HCT116 (cell line): Measurements from ENCODE around the gene TRIP13. TPM values are rescaled to one million over a fixed set of nuclear protein-coding genes. Genes with fewer than 3 reads are reported as not detected.

Experiments
- ATAC-seq: fragments of 200-7000 bp; cut with Tn5 transposase; 2 replicates; pipeline ENCODE4 v1.9.1; 2020; ENCODE audit warnings: mild to moderate bottlenecking, moderate library complexity
- BruUV-seq: library from RNA; stranded (reverse); fragments of 400-500 nt; replicated peaks from 2 replicates; lab custom pipeline; 2021; lab: Mats Ljungman, UMichigan
- CTCF ChIA-PET: fragments of 300-600 bp; sonication (Branson Sonifier 250); formaldehyde crosslinking; loops from one replicate; lab custom pipeline; 2021; ENCODE audit warnings: antibody characterized with exemption; lab: Charles Lee
- POLR2A ChIA-PET: fragments of 300-600, 350-600 bp; sonication (Branson Sonifier 250); formaldehyde crosslinking; loops from one replicate; lab custom pipeline; 2021; ENCODE audit warnings: antibody characterized with exemption; lab: Charles Lee
- RAD21 ChIA-PET, 2 experiments: fragments of 300-600 bp; sonication (Branson Sonifier 250); formaldehyde crosslinking; loops; one replicate each; lab custom pipeline; 2023; ENCODE audit warnings: low total read pairs in 2 of 2; ENCODE audit not compliant: uncharacterized antibody in 2 of 2, unreplicated experiment in 2 of 2, low non-redundant PET in 1 of 2; lab: Charles Lee
- DNase-seq: peaks from one replicate; pipeline ENCODE4 v3.0.0-alpha.2; 2010; ENCODE audit warnings: low read depth, low spot score
- H2AFZ ChIP-seq: fragments of 200-600 bp; shearing (Covaris generic), sonication (generic); 2 replicates; pipeline ENCODE4 v1.6.1; 2017; ENCODE audit warnings: low read depth, mixed run types, mixed read lengths, antibody characterized with exemption, low read length; ENCODE audit not compliant: poor library complexity, severe bottlenecking
- H3K27ac ChIP-seq: 2 replicates; pipeline ENCODE4 v1.5.1; 2012; ENCODE audit warnings: low read depth, low read length
- H3K27me3 ChIP-seq: fragments of 200-600 bp; sonication (generic); 2 replicates; pipeline ENCODE4 v1.6.1; 2016; ENCODE audit warnings: mixed run types, low read length, mixed read lengths; ENCODE audit not compliant: insufficient read depth
- H3K36me3 ChIP-seq, 2 experiments: fragments of 200-500 bp in 1 of 2; fragments of 200-600 bp in 1 of 2; sonication (Bioruptor generic) in 1 of 2; sonication (generic) in 1 of 2; 2 replicates each; pipeline versions ENCODE4 v1.5.1 to v1.6.1; 2014 to 2016; ENCODE audit warnings: low read length in 2 of 2, inconsistent platforms in 1 of 2, mixed read lengths in 1 of 2, mixed run types in 1 of 2; ENCODE audit not compliant: insufficient read depth in 2 of 2, control insufficient read depth in 1 of 2
- H3K4me1 ChIP-seq, 2 experiments: fragments of 200-600 bp in 1 of 2; sonication (generic) in 1 of 2; 2 replicates each; pipeline versions ENCODE4 v1.5.1 to v1.6.1; 2012 to 2017; ENCODE audit warnings: low read length in 2 of 2, inconsistent platforms in 1 of 2, mild to moderate bottlenecking in 1 of 2, mixed read lengths in 1 of 2, mixed run types in 1 of 2, moderate library complexity in 1 of 2; ENCODE audit not compliant: insufficient read depth in 2 of 2, control insufficient read depth in 1 of 2
- H3K4me2 ChIP-seq: fragments of 200-600 bp; sonication (generic); 2 replicates; pipeline ENCODE4 v1.6.1; 2017; ENCODE audit warnings: mixed run types, low read length, mixed read lengths
- H3K4me3 ChIP-seq, 2 experiments: fragments of 200-600 bp in 1 of 2; sonication (generic) in 1 of 2; replicated peaks in 1 of 2; 2 replicates each; pipeline ENCODE4 v1.5.1; 2011 to 2016; ENCODE audit warnings: low read length in 2 of 2, control low read depth in 1 of 2, low read depth in 1 of 2, mild to moderate bottlenecking in 1 of 2, mixed read lengths in 1 of 2, mixed run types in 1 of 2
- H3K79me2 ChIP-seq: fragments of 200-600 bp; sonication (generic); 2 replicates; pipeline ENCODE4 v1.6.1; 2017; ENCODE audit warnings: mild to moderate bottlenecking, mixed run types, low read length, moderate library complexity, mixed read lengths; ENCODE audit not compliant: insufficient read depth
- H3K9ac ChIP-seq: fragments of 200-600 bp; sonication (generic); 2 replicates; pipeline ENCODE4 v1.6.1; 2016; ENCODE audit warnings: low read length, mixed read lengths
- H3K9me2 ChIP-seq: fragments of 200-600 bp; sonication (generic), shearing (Covaris generic); 2 replicates; pipeline ENCODE4 v1.6.1; 2017; ENCODE audit warnings: mixed run types, mild to moderate bottlenecking, moderate library complexity; ENCODE audit not compliant: insufficient read depth
- H3K9me3 ChIP-seq, 2 experiments: fragments of 200-500 bp in 1 of 2; fragments of 200-600 bp in 1 of 2; sonication (Bioruptor generic) in 1 of 2; sonication (generic) in 1 of 2; 2 replicates each; pipeline ENCODE4 v1.6.1; 2014 to 2017; ENCODE audit warnings: low read length in 2 of 2, mixed read lengths in 2 of 2, inconsistent platforms in 1 of 2, low read depth in 1 of 2, mild to moderate bottlenecking in 1 of 2, mixed run types in 1 of 2, moderate library complexity in 1 of 2; ENCODE audit not compliant: control insufficient read depth in 1 of 2, insufficient read depth in 1 of 2
- H4K20me1 ChIP-seq: fragments of 200-600 bp; sonication (generic), shearing (Covaris generic); 2 replicates; pipeline ENCODE4 v1.6.1; 2017; ENCODE audit warnings: mixed run types, mild to moderate bottlenecking, moderate library complexity; ENCODE audit not compliant: insufficient read depth
- CBX3 ChIP-seq: IDR thresholded peaks from 2 replicates; pipeline ENCODE4 v1.6.1; 2012; ENCODE audit warnings: low read depth
- CEBPB ChIP-seq: IDR thresholded peaks from 2 replicates; pipeline ENCODE4 v1.6.1; 2012; ENCODE audit warnings: low read depth
- CTCF ChIP-seq, 3 experiments: fragments of 200-600 bp in 1 of 3; sonication (generic) in 1 of 3; IDR thresholded peaks in 2 of 3; conservative IDR thresholded peaks in 1 of 3; 2 replicates each; pipeline ENCODE4 v1.5.1; 2012 to 2017; ENCODE audit warnings: low read depth in 2 of 3, low read length in 2 of 3, antibody characterized with exemption in 1 of 3, borderline replicate concordance in 1 of 3, control low read depth in 1 of 3, mild to moderate bottlenecking in 1 of 3, mixed read lengths in 1 of 3, mixed run types in 1 of 3, moderate library complexity in 1 of 3; ENCODE audit not compliant: insufficient read depth in 1 of 3
- FOSL1 ChIP-seq: IDR thresholded peaks from 2 replicates; pipeline ENCODE4 v1.6.1; 2012; ENCODE audit warnings: low read depth
- JUND ChIP-seq: IDR thresholded peaks from 2 replicates; pipeline ENCODE4 v1.6.1; 2012
- POLR2AphosphoS5 ChIP-seq: IDR thresholded peaks from 2 replicates; pipeline ENCODE4 v1.6.1; 2011; ENCODE audit warnings: mild to moderate bottlenecking, low read depth, low read length, moderate library complexity
- REST ChIP-seq: IDR thresholded peaks from 2 replicates; pipeline ENCODE4 v1.6.1; 2012; ENCODE audit warnings: low read depth
- SRF ChIP-seq: IDR thresholded peaks from 2 replicates; pipeline ENCODE4 v1.6.1; 2012; ENCODE audit warnings: low read depth
- ZBTB33 ChIP-seq: IDR thresholded peaks from 2 replicates; pipeline ENCODE4 v1.6.1; 2011; ENCODE audit warnings: mild to moderate bottlenecking, low read length, moderate library complexity; ENCODE audit not compliant: insufficient replicate concordance; ENCODE audit errors: extremely low read depth
- ZFX ChIP-seq: fragments of 450-650 bp; IDR thresholded peaks from 2 replicates; pipeline ENCODE4 v1.6.1; 2017
- ZNF274 ChIP-seq: fragments of 200-500 bp; sonication (Bioruptor generic); IDR thresholded peaks from 2 replicates; pipeline ENCODE4 v1.6.1; 2014; ENCODE audit warnings: mild to moderate bottlenecking, low read depth, low read length, inconsistent platforms
- intact Hi-C: fragments of 100-400 bp; cut with micrococcal nuclease; formaldehyde crosslinking; loops from 2 replicates; pipeline ENCODE4 v1.10.0; 2022
- total RNA-seq: library from RNA; stranded (reverse); gene quantifications from one replicate; pipeline ENCODE4 v1.2.1, GENCODE V29; 2021; ENCODE audit not compliant: unreplicated experiment

The TRIP13 gene
- total RNA-seq, 1 experiment from 2014 or later, result 45.0 TPM

GRCh38 chr5:946720-947625 lies 54.3 kb downstream of the TRIP13 start:
- Histone ChIP-seq H3K9me2 (no peaks in the 10 kb centered on the region), H3K4me1 (no peaks in the 10 kb centered on the region), H3K27ac (no peak overlapping the region), H3K4me2 (no peak overlapping the region), H3K27me3 (peaks cover 44% of the 10 kb centered on the region), H2AFZ (no peak overlapping the region), H3K36me3 (no peaks in the 10 kb centered on the region), H3K79me2 (no peaks in the 10 kb centered on the region), H3K4me3 (no peak overlapping the region), H4K20me1 (no peaks in the 10 kb centered on the region), H3K9ac (no peak overlapping the region), H3K9me3 (0 out of 4 replicates have a peak, but pooled peaks cover 0 to 5% of the 10 kb centered on the region in 2 experiments)
- TF ChIP-seq ZFX (no peak), CTCF (IDR thresholded peaks at IDR 0.05 in 2 of 3, conservative IDR thresholded peaks at IDR 0.05 in 1 of 3; ENCODE audit: borderline replicate concordance in 1 of 3, insufficient read depth in 1 of 3, low read depth in 2 of 3, low read length in 2 of 3) (no peak), JUND (no peak), FOSL1 (no peak), CEBPB (no peak), POLR2AphosphoS5 (no peak), ZBTB33 (no peak), SRF (no peak), CBX3 (no peak), REST (no peak), ZNF274 (no peak)
- ChIA-PET POLR2A (no interaction called here), RAD21 (no interaction called here), CTCF (interaction anchor here (0.8 kb wide), 1 partner anchor 10 kb away, joined by 3 read pairs; no protein-coding TSS in a partner anchor)
- no TSS peak for BruUV-seq
- DNase-seq, result no peak
- ATAC-seq, result no peak
- intact Hi-C loops, result no loop called here
